ENCODE data around the gene CCL21.

CCL21 gene

DNA sequence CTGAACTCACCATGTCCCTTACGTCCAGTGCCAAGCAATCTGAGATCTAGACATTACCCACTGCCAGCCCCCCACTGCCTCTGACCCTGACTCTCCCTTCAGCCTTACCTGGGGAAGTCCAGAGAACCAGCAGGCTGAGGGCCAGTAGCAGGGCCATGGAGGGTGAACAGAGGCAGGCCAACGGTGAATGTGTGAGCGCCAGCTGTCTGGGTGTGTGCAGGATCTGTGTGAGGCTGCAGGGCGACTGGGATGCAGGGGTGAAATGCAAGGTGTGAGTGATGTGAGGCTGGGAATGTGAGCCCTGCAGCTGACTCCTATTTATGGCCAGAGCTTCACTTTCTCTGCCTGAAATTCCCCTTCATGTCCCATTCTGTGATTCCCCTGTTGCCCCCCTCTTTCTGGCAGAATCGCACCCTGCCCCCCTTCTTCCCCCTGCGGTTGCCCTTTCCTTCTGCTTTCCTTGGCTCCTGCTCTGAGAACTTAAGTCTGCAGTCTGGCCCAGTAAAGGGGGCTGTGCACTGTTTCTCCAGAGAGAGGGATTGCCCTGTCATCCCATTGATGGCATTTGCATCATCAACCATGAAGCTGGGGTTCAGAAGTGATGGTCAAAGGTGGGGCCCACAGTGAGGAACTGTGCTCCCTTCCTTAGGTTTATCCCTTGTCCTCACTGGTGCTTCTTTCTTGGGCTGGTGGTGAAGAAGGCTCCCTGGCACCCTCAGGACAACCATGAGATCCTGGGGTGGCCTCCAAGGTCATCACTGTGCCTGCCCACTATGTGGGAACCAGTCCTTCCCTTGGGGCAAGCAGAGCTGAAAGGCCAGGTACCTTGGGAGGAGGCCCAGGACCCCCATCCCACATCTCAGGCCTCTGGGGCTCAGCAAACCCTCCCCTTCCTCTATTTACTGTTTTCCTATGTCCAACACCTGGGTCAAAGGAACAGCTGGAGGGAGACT is 18.7 kb downstream of the CCL21 start, which contains the start of gene CCL19:
CCL19 (minus strand) TSS at position 294 of the 953 bp plus-strand sequence; CDS start at position 157, 137 bp downstream.
- no peak for ATAC-seq (ENCODE audit: insufficient read depth, low read depth)
- Histone ChIP-seq H3K36me3 (ENCODE audit: insufficient read depth, low read length) (no peaks in the 10 kb centered on the region), H3K27ac (ENCODE audit: low read length) (no peak within 1 kb of the TSS), H3K4me2 (ENCODE audit: insufficient read depth, low read length) (no peak within 1 kb of the TSS), H3K4me1 (ENCODE audit: insufficient read depth, low read length) (no peaks in the 10 kb centered on the region), H3K27me3 (ENCODE audit: insufficient read depth, low read length, poor library complexity) (peaks cover 9% of the 10 kb centered on the region), H2AFZ (ENCODE audit: low read depth, low read length) (no peak within 1 kb of the TSS), H3K9ac (ENCODE audit: low read depth, low read length) (no peak within 1 kb of the TSS), H3K9me3 (ENCODE audit: insufficient read depth, low read length, severe bottlenecking) (no peaks in the 10 kb centered on the region), H4K20me1 (ENCODE audit: insufficient read depth, low read length) (no peaks in the 10 kb centered on the region), H3K79me2 (ENCODE audit: insufficient read depth, low read length) (no peaks in the 10 kb centered on the region), H3K4me3 (ENCODE audit: low read depth in 1 of 2, low read length in 2 of 2) (no peak within 1 kb of the TSS)
- no peak for DNase-seq
- TF ChIP-seq, protein P1, sequence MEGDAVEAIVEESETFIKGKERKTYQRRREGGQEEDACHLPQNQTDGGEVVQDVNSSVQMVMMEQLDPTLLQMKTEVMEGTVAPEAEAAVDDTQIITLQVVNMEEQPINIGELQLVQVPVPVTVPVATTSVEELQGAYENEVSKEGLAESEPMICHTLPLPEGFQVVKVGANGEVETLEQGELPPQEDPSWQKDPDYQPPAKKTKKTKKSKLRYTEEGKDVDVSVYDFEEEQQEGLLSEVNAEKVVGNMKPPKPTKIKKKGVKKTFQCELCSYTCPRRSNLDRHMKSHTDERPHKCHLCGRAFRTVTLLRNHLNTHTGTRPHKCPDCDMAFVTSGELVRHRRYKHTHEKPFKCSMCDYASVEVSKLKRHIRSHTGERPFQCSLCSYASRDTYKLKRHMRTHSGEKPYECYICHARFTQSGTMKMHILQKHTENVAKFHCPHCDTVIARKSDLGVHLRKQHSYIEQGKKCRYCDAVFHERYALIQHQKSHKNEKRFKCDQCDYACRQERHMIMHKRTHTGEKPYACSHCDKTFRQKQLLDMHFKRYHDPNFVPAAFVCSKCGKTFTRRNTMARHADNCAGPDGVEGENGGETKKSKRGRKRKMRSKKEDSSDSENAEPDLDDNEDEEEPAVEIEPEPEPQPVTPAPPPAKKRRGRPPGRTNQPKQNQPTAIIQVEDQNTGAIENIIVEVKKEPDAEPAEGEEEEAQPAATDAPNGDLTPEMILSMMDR (IDR thresholded peaks at IDR 0.05; ENCODE audit: borderline replicate concordance, extremely low read depth, low read length, poor library complexity, severe bottlenecking), result no peak
- no peak for TF ChIP-seq EZH2 (IDR thresholded peaks at IDR 0.05; ENCODE audit: borderline replicate concordance, low read depth, low read length, severe bottlenecking)

DNA sequence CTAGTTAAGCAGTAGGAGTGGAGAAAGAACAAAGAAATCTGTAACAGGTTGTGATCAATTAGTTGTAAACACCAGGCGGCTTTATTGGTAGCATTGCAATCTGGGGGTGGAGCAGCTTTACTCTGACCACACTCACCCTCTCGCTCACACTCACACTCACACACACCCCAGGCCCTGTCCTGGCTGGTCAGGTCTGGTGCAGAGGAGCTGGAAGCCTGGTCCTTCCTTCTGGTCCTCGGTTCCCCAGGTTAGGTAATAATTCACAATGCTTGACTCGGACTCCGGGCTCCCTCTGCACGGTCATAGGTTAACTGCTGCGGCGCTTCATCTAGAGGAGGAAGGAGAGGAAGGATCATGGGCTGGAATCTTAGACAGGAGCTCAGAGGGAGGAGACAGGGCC is 20.4 kb downstream of the CCL21 start:
- no peak for DNase-seq
- ATAC-seq (ENCODE audit: insufficient read depth, low read depth), result no peak
- Histone ChIP-seq H3K4me2 (ENCODE audit: insufficient read depth, low read length) (no peak overlapping the region), H3K9ac (ENCODE audit: low read depth, low read length) (no peak overlapping the region), H3K9me3 (ENCODE audit: insufficient read depth, low read length, severe bottlenecking) (no peaks in the 10 kb centered on the region), H3K27ac (ENCODE audit: low read length) (no peak overlapping the region), H2AFZ (ENCODE audit: low read depth, low read length) (no peak overlapping the region), H3K4me3 (ENCODE audit: low read depth in 1 of 2, low read length in 2 of 2) (no peak overlapping the region), H3K4me1 (ENCODE audit: insufficient read depth, low read length) (no peaks in the 10 kb centered on the region), H3K27me3 (ENCODE audit: insufficient read depth, low read length, poor library complexity) (peaks cover 9% of the 10 kb centered on the region), H3K79me2 (ENCODE audit: insufficient read depth, low read length) (no peaks in the 10 kb centered on the region), H3K36me3 (ENCODE audit: insufficient read depth, low read length) (no peaks in the 10 kb centered on the region), H4K20me1 (ENCODE audit: insufficient read depth, low read length) (no peaks in the 10 kb centered on the region)
- TF ChIP-seq, protein P1 (IDR thresholded peaks at IDR 0.05; ENCODE audit: borderline replicate concordance, extremely low read depth, low read length, poor library complexity, severe bottlenecking), result no peak
- no peak for TF ChIP-seq EZH2 (IDR thresholded peaks at IDR 0.05; ENCODE audit: borderline replicate concordance, low read depth, low read length, severe bottlenecking)

DNA sequence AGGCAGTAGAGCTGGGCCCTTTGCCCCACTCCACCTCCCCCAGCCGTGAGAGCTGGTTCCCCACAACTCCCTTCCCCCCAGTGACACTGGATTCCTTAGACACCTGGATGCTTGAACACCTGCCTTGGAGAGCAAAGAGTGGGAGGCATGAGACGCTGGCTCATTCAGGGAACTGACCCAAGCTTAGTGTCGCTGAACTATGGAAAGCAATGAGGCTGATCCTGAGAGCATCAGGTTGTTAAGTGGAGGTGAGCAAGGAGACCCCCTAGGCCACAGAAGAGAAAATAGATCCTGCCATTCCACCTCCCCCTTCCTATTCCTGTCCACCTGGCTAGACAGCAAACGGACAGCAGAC is 20.8 kb downstream of the CCL21 start:
- no peaks in the 10 kb centered on the region for H3K36me3 ChIP-seq (ENCODE audit: insufficient read depth, low read length)
- H3K9ac ChIP-seq (ENCODE audit: low read depth, low read length), result no peak overlapping the region
- H4K20me1 ChIP-seq (ENCODE audit: insufficient read depth, low read length), result no peaks in the 10 kb centered on the region
- H3K4me1 ChIP-seq (ENCODE audit: insufficient read depth, low read length), result no peaks in the 10 kb centered on the region
- no peak overlapping the region for H3K4me2 ChIP-seq (ENCODE audit: insufficient read depth, low read length)
- H3K4me3 ChIP-seq (ENCODE audit: low read depth in 1 of 2, low read length in 2 of 2), result no peak overlapping the region
- no peak for TF ChIP-seq EZH2 (IDR thresholded peaks at IDR 0.05; ENCODE audit: borderline replicate concordance, low read depth, low read length, severe bottlenecking)
- TF ChIP-seq, protein P1 (IDR thresholded peaks at IDR 0.05; ENCODE audit: borderline replicate concordance, extremely low read depth, low read length, poor library complexity, severe bottlenecking), result no peak
- H3K79me2 ChIP-seq (ENCODE audit: insufficient read depth, low read length), result no peaks in the 10 kb centered on the region
- peaks cover 9% of the 10 kb centered on the region for H3K27me3 ChIP-seq (ENCODE audit: insufficient read depth, low read length, poor library complexity)
- H3K9me3 ChIP-seq (ENCODE audit: insufficient read depth, low read length, severe bottlenecking), result no peaks in the 10 kb centered on the region
- H2AFZ ChIP-seq (ENCODE audit: low read depth, low read length), result no peak overlapping the region
- H3K27ac ChIP-seq (ENCODE audit: low read length), result no peak overlapping the region
- no peak for DNase-seq
- no peak for ATAC-seq (ENCODE audit: insufficient read depth, low read depth)
